ENCODE measurements around the gene AMER2.

Gene AMER2

DNA sequence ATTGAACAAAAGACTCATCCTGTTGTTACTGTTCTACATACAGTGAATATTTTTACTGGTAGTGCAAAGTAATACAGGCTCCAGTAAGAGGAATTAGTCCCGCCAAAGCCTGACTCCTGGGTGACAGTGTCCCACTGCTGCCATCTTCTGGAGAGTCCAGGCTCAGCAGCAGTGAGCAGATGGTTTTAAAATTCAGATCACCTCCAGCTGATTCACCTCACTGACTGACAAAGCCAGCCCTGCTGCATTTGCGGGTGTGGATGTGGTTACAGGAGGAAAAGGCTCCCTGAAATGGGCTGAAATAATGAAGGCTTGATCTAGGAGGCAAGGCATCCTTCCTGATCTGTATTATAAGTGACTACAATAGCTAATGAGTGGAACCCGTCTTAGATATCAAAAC lies 57.9 kb downstream of the AMER2 start:
- TF ChIP-seq, protein P1, sequence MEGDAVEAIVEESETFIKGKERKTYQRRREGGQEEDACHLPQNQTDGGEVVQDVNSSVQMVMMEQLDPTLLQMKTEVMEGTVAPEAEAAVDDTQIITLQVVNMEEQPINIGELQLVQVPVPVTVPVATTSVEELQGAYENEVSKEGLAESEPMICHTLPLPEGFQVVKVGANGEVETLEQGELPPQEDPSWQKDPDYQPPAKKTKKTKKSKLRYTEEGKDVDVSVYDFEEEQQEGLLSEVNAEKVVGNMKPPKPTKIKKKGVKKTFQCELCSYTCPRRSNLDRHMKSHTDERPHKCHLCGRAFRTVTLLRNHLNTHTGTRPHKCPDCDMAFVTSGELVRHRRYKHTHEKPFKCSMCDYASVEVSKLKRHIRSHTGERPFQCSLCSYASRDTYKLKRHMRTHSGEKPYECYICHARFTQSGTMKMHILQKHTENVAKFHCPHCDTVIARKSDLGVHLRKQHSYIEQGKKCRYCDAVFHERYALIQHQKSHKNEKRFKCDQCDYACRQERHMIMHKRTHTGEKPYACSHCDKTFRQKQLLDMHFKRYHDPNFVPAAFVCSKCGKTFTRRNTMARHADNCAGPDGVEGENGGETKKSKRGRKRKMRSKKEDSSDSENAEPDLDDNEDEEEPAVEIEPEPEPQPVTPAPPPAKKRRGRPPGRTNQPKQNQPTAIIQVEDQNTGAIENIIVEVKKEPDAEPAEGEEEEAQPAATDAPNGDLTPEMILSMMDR (IDR thresholded peaks at IDR 0.05; ENCODE audit: low read depth, low read length, missing control alignments) = peak; percentile 90
- H3K4me3 ChIP-seq (replicated peaks; ENCODE audit: low read depth, low read length) = no peak overlapping the region
- peak; percentile 55 for DNase-seq (ENCODE audit: extremely low read depth, low read depth)

DNA sequence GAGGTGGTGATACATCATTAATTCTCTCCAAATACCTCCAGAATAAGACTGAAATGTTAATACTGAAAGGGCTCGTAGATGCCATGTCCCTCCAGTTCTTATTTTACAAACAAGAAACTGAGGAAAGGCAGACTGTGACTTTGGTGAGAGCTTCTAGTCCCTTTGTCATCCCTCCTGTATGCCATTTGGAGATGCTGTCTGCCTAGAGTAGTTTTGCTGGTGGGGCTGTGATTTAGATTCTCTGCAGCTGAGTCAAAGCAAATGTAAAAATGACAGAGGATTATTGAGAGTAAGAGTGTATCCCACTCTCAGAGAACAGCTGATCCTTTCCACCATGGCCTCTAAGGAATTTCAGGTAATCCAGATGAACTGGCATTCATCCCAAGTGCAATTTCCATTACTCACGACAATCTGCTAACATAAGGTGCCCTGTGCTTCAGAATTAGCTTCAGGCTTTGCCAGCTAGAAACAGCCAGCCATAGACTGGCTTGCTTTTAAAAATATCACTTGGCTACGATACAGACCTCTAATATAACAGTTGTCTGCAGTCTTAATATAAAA lies 59.3 kb downstream of the AMER2 start:
- no peak for DNase-seq (ENCODE audit: extremely low read depth, low read depth)
- TF ChIP-seq, protein P1 (IDR thresholded peaks at IDR 0.05; ENCODE audit: low read depth, low read length, missing control alignments) = no peak
- H3K4me3 ChIP-seq (replicated peaks; ENCODE audit: low read depth, low read length) = no peak overlapping the region

All from HFF-Myc (cell line).